HG02623 (cell line): ENCODE measurements around the gene ASS1.

ENCODE experiments used
- ATAC-seq: cut with Tn5 transposase; IDR thresholded peaks from one replicate; pipeline ENCODE4 v1.9.1; 2021; ENCODE audit warnings: moderate library complexity; ENCODE audit not compliant: unreplicated experiment

ASS1 gene

DNA sequence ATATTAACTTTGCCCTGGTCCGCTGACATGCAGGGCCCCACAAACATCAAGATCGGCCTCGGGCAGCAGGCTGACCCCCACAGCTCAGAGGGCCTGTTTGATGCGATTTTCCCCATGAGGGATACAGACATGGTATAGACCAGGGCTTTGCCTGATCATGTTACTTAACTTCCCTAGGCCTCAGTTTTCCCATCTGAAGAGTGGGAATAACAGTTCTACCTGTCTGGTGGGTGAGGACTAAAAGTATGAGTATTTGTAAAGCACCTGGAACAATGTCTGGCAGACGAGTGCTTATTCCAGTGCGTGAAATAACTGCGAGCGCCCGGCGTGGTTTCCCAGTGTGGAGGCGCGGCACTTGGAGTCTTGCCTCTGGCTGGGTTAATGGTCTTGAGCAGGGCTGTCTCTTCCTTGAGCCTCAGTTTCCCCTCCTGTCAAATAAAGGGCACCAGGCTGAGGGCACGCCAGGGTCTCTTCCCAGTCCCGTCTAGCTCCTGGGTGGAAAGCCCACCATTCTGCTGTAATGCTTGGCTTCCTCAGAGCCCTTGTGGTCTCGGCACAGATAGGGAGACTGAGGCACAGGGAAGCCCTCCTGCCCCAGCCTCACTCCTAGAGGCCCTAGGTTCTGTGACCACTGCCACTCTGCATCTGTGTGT is 47.2 kb downstream of the ASS1 start:
- no peak for ATAC-seq

DNA sequence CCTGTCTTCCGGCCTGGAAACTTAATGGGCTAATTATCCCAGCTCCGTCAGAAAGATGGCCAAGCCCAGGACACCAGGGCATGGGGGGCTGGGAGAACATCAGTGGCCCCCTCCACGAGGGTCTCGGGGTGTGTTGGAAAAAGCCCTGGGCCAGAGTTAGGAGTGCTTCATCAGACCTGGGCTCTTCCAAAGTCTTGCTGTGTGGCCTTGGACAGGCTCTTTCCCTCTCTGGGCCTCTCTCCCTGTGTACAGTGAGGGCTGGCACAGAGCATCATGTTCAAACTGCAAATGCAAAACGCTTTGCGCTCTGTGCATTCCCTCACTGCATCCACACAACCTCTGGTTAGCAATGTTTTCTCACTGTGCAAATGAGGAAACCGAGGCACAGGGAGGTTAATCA is 48.3 kb downstream of the ASS1 start:
- ATAC-seq, result no peak

DNA sequence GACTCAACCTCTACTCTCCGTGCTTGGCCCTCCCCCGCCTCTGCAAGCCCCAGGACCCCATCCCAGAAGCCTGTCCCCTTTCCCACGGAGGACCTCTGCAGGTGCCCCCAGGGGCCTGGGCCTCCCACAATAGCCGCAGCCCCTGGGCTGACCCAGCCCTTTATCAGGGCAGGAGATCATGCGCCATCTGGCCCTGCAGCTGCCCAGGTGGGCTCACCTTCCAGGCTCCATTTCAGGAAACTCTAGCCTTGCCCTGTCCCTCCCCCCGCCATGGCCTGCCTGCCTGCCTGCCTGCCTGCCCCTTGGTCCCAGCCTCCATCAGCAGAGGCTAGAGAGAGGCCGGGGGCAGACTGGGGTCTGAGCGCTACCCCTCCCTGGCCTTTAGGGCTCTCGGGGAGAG is 48.7 kb downstream of the ASS1 start:
- ATAC-seq, result no peak

DNA sequence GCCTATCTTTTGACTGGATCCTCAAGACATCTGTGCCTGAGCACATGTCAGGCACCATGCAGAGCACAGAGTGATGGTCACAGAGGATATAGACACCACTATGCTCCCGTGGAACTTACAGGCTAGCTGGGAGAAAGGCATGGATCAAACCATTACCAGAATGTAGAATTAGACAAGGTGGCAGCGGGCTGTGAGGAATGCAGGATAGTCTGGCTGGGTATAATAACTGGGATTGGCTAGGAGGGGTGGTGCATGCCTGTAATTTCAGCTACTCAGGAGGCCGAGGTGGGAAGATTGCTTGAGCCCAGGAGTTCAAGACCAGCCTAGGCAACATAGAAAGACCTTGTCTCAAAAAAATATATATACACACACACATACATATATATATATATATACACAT is 50.3 kb downstream of the ASS1 start:
- ATAC-seq, result no peak

DNA sequence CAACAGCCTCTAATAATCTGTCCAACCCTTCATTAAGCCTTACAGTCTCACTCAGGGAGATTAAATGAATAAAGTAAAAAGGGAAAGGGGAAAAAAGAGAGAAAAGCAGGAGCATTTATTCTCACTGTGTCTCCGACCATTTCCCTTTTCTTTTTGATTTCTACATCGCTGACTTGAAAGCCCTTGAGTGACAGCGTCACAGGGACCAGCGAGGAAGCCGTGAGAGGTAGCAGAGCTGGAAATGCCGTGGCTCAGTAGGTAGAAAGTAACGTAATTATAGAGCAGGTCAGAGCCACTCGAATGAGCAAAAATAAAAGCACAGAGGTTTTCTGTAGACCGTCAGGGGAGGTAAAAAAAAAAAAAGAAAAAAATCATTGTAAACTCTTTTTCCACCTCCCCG is 52.4 kb downstream of the ASS1 start:
- no peak for ATAC-seq

DNA sequence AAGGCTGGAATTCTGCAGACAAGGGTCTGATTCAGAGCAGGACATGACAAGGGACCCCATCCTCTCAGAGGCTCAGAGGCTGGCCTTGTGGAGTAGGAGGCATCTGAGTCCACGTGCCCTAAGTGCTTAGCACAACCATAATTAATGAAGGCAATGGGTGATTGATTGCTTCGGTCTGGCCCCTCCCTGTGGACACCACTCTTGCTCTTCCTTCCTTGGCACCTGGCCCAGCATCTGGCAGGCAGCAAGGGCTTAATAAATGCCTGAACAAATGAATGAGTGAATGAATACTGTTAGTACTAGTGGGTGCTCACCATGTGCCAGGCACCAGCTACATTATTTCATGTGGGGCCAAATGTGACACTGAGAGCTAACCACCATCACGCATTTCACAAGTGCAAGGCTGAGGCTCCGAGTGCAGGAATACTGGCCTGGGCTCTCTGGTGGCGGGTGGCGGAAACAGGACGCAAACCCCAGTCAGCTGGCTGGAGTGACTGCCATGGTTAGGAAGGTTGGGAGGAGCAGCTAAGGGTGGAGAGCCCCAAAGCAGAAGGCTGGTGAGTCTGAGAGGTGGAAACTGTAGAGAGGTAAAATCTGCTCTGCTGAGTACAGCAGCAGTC is 53.6 kb downstream of the ASS1 start:
- no peak for ATAC-seq

DNA sequence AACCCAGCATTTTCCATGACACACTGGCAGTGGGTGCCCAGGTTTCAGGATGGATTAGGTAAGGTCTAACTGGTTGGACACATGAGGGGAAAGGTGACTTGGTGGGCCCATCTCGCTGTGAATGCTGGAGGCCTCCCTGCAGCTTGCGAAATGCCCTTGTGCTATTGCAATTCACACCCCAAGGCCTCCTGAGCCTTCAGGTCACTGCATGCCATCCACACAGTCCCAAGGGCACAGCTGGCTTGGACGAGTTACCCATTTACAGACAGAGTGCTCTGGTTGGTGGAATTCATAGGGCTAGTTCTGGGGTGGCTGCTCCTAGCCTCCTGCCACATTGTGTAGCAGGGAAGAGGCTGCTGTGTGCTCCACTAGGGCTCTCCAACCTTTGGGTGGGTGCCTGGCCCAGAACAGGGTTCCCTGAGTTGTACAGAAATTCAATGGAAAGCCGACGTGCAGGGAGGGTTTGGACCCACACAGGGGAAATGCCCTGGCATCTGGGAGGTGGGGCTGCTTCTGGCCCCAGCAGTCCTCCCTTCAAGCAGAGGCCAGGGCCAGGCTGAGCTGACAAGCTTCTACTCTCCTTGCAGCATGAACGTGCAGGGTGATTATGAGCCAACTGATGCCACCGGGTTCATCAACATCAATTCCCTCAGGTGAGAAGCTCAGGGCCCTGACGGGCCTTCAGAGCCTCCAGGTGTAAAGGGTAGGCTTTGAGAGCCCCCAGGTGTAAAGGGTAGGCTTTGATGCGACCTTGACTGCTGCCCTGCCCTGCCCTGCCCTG is 54.3 kb downstream of the ASS1 start:
- ATAC-seq, result no peak

DNA sequence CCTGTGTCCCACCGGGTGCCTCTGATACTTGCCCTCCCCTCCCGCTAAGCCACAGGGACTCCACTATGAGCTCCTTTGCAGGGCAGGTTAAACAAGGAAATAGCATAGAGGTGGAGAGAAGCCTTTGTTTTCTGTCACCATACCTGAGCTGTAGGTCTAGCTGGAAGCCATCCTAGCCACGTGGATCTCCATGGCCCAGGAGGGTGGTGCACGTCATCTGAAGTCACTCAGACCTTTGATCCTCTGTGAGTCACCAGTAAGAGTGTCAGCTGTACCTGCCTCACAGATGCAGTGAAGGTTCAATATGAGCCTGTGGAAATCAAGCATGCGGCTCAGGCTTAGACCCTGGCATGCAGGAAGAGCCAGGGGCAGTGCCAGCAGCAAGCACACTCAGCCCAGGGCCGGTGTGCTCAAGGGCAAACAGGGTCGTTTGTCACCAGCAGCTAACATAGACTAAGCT is 55.1 kb downstream of the ASS1 start:
- ATAC-seq, result no peak

DNA sequence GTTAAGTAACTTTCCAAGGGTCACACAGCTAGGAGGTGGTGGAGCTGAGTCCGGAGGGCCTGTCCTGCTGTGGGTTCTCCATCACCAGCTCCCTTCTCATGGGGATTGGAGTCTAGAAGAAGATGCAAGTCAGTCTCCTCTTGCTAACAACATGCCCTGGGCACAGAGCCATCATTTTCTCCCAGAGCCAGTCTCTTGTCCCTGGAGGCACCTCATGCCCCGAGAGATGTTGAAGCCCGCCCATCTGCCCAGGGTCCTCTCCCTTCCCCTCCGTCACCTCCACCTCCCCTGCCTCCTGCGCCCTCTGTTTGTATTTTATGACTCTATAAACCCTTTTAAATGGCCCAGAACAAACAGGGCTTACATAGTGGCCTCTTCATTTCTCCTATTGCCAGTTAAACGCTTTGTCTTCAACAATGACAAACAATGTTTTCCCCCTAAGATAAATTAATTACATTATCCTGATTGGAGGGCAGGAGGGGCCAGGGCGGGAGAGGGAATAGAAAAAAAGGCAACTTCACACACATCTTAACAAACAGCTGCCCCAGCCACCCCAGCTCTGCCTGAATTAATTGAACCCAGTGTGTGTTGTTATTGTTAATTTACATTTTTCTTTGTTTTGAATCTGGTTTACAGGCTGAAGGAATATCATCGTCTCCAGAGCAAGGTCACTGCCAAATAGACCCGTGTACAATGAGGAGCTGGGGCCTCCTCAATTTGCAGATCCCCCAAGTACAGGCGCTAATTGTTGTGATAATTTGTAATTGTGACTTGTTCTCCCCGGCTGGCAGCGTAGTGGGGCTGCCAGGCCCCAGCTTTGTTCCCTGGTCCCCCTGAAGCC is 55.8 kb downstream of the ASS1 start:
- no peak for ATAC-seq

DNA sequence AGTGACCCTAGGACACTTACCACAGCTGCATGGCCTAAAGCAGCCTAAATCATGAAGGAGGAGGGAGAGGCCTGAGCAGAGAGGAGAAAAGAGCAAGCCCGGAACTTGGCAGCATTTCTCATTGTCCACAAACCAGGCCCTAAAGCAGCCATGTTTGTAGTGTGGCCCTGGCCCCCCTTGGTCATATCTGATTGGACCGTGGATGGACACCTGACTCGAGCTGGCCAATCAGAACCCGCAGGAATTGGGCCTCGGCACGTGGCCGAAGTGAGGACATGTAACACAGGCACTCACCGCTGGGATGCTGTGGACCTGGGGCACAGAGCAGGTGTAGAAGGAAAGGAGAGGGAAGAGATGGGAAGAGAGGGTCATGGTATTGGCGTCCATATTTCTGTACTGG is 56.9 kb downstream of the ASS1 start:
- no peak for ATAC-seq

DNA sequence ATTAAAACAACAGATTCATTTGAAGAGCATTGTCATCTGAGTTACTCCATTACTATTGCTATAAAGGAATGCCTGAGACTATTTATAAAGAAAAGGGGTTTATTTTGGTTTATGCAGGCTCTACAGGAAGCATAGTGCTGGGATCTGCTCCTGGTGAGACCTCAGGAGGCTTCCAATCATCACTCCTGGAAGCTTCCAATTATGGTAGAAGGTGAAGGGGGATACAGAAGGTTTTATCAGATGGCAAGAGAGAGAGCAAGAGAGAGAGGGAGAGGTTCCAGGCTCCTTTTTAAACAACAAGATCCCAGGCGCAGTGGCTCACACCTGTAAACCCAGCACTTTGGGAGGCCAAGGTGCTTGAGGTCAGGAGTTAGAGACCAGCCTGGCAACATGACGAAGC is 63.5 kb downstream of the ASS1 start:
- ATAC-seq, result no peak

DNA sequence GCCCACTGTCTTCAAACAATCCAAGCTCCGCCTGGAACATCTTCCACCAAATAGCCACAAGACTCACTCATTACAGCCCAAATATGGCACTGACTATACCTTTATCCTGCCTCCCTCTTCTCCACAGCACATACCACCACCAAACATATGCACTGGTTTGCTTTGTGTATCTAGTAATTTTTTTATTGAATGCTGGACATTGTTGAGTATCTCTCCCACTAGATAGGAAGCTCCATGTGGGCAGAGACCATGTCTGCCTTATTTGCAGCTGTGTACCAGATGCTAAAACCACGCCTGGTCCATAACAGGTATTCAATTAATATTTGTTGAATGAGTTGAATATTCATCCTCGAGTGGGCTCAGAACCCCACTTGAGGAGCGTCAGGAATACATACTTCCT is 67.4 kb downstream of the ASS1 start:
- ATAC-seq, result no peak

DNA sequence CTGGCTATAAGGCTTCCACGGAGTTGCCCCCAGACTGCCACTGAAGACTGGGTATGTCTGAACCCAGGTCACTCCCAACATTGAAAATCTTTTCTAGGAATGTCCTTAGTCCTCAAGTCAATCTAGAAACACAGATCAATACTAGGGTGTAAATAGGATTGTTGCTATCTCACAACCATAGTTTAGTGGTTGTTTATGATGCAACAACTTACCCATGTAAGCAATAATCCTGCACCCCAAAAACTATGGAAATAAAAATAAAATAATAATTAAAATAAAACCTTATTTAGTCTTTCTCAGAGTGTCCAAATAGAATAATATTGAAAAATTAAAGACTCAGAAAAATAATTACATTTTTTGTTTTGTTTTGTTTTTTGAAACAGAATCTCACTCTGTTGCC is 68.3 kb downstream of the ASS1 start:
- no peak for ATAC-seq

DNA sequence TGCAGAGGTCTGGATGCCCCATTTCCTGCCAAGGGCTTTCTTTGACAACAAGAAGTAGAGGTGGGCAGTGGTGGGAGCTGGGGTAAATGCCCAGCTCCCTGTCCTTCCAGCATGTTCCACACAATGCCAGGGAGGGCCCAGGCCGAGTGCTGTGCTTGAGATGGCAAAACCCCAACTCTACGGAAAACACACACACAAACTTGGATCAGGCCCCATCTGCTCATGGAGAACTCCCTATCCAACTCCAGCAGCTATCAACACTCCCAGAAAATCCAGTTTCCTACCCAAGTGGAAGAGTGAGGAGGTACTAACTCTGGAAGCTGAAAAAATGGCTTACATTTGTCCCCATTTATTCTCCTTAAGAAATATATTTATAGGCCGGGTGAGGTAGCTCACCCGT is 73.5 kb downstream of the ASS1 start:
- ATAC-seq, result no peak

DNA sequence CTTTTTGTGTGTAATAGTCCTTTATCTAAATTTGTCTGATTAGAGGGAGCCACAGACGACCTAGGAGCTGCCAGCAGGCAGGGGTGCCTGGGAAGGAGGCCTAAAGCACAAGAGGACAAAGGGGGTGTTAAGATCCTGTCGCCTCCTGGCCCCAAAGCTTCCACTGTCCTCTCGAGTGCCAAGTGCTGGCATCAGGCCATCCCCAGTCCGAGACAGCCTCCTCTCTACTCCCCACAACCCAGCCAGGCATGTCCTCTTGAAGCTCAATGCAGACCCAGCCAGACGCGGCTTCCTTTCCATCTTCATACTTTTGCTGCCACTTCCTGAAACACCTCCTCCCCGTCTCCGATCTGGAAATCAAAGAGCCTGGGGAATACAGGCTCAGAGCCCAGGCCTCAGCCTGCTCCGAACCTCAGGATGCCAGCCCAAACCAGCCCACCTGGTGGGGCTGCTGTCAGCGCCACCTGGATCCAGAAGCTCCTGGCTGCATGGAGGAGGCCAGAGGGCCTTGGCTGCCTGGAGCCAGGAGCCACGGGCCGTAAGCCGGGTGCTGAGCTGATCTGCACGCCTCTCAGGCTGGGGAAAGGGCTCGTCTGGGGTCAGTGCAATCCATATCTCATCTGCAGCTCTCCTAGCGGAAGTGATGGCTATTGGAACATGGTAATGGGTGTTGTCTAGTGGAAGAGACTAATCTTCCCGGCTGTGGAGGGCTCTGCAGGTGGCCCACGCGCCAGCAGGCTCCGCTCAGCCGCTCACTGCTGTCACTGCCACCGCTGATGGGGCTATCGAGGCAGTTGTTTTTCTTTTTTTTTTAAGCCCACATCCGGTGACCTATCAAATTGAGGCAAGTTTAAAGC is 74.4 kb downstream of the ASS1 start:
- no peak for ATAC-seq

DNA sequence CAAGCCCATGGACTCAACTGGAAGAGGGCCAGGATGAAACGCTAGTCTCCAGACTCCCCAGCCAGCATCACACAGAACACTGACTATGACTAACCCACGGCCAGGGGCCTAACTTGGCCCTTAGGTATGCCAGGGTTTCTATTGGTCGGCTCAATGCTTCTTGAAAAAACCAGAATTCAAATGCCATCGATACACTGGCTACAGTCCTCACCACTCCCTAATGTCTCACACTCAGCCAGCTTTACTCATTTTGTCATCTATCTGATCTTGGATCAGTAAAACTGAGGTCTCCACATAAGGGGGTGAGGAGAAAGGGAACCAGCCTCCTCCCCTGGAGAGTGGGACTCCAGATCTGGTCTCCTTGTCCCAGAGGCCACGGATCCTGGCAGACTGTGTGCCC is 75.2 kb downstream of the ASS1 start:
- no peak for ATAC-seq

DNA sequence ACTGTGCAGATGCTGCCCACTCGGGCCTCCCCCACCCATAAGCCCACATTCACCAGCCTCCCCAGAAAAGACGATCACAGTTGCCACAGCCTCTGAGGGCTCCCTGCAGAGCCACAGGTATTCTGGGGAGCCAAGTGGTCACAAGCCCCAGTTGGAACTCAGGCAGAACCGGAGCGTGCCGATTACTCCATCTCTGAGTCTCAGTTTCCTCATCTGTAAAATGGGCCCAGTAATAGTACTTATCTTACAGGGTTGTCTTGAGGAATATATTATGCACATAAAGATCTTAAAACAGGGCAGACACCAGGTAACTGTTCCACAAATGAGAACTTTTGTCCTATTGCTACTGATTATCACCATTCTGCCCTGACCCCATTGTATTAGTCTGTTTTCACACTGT is 77.0 kb downstream of the ASS1 start:
- ATAC-seq, result no peak

DNA sequence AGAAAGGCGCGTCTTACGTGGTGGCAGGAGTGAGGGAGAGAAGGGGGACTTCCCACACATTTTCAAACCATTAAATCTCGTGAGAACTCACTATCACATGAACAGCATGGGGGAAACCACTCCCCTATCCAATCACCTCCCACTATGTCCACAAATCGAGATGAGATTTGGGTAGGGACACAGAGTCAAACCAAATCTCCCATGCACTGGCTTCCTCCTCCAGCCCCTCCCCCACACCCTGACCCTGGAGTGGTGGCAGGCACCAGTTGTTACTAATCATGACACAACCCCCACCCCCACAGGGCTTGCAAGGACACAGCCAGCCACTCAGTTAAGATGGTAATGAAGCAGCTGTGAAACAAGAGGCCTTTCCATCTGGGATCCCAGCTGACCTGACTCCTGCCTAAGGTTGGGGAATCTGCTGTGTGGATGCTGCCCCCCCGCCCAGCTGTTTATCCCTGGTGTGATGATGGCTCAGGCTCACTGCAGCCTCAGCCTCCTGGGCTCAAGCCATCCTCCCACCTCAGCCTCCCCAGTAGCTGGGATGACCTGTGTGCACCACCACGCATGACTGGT is 77.6 kb downstream of the ASS1 start:
- no peak for ATAC-seq

DNA sequence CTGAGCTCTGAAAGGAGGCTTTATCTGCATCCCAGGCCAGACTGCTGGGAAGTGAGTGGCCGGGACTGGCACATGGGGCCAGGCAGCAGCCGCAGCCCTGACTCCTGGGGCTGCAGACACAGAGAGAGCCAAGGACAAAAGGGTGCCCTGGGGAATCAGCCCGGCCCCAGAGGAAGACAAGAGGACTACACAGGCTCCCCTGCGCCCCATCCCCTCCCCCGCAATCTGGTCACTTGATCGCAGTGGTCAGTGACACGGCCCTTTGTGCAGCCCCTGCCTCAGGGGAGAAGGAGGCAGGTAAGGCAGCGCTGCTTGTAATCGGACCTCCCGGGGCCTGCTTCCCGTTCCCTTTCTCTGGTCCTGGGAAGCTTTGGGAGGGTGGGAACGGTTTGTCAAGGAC is 79.2 kb downstream of the ASS1 start:
- no peak for ATAC-seq

DNA sequence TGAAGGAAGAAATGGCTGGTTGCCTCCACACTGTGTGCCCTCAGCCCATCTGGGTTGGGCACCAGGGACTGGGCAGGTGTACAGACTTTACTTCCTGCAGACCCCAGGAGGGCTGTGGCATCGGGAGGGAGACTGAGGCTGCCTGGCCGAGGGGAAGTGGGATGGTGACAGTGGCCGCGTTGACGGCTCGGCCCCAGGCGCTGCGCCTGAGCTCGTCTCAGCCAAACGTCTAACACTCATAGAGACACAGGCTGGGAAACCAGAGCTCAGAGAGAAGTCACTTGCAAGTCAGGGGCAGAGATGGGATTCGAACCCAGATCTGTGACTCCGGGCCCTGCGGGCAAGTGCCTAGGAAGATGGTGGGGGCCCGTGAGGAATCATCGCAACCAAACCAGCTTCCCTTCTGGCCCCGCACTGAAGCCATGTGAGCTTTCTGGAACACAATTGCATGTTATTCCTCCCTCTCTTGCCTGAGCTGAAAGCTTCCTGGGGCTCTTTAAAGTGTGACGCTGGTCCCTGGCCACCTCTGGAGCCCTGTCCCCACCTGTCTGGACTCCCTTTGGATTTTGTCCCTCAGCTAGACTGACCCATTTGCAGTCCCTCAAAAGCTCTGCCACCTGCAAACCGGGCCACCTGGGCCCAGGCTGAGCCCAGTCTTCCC is 81.6 kb downstream of the ASS1 start:
- ATAC-seq, result no peak
